Smooth muscle cell (in vitro differentiated cells): ENCODE data around the gene OTX1. TPM values are rescaled to one million over a fixed set of nuclear protein-coding genes. Genes with fewer than 3 reads are reported as not detected.

Experiments used
- DNase-seq: peaks from one replicate; lab custom pipeline; 2025; ENCODE audit not compliant: unreplicated experiment; lab: John Stamatoyannopoulos, UW
- H2AFZ ChIP-seq: fragments of 200-600 bp; sonication (generic); 2 replicates; pipeline ENCODE4 v1.6.0; 2016; ENCODE audit warnings: antibody characterized with exemption, low read depth, mild to moderate bottlenecking
- H3F3A ChIP-seq: fragments of 200-600 bp; sonication (generic); 2 replicates; pipeline ENCODE4 v1.6.0; 2017; ENCODE audit warnings: antibody characterized with exemption, low read depth
- H3K27ac ChIP-seq: fragments of 200-600 bp; sonication (generic); 2 replicates; pipeline ENCODE4 v1.5.1; 2016; ENCODE audit warnings: low read depth, mild to moderate bottlenecking
- H3K27me3 ChIP-seq: fragments of 200-600 bp; sonication (generic); 2 replicates; pipeline ENCODE4 v1.6.1; 2016; ENCODE audit warnings: low read depth, mild to moderate bottlenecking
- H3K36me3 ChIP-seq: fragments of 200-600 bp; sonication (generic); 2 replicates; pipeline ENCODE4 v1.5.1; 2016; ENCODE audit warnings: low read depth
- H3K4me1 ChIP-seq: fragments of 200-600 bp; sonication (generic); 2 replicates; pipeline ENCODE4 v1.5.1; 2016; ENCODE audit warnings: low read depth
- H3K4me2 ChIP-seq: fragments of 200-600 bp; sonication (generic); 2 replicates; pipeline ENCODE4 v1.6.0; 2016; ENCODE audit warnings: mild to moderate bottlenecking
- H3K4me3 ChIP-seq: fragments of 200-600 bp; sonication (generic); 2 replicates; pipeline ENCODE4 v1.5.1; 2016; ENCODE audit warnings: mild to moderate bottlenecking
- H3K79me2 ChIP-seq: fragments of 200-600 bp; sonication (generic); 2 replicates; pipeline ENCODE4 v1.6.0; 2016; ENCODE audit warnings: low read depth, mild to moderate bottlenecking
- H3K9ac ChIP-seq: fragments of 200-600 bp; sonication (generic); 2 replicates; pipeline ENCODE4 v1.6.0; 2016; ENCODE audit warnings: low read depth
- H3K9me3 ChIP-seq: fragments of 200-600 bp; sonication (generic); replicated peaks from 2 replicates; pipeline ENCODE4 v1.5.1; 2016; ENCODE audit warnings: low read depth
- H4K20me1 ChIP-seq: fragments of 200-600 bp; sonication (generic); 2 replicates; pipeline ENCODE4 v1.6.0; 2016; ENCODE audit warnings: low read depth
- CTCF ChIP-seq: fragments of 200-600 bp; sonication (generic); IDR thresholded peaks from 2 replicates; pipeline ENCODE4 v1.5.1; 2017; ENCODE audit warnings: borderline replicate concordance, mild to moderate bottlenecking, antibody characterized with exemption; ENCODE audit not compliant: insufficient read depth, poor library complexity, severe bottlenecking
- WGBS: methylation state at CpG from one replicate; pipeline ENCODE4 v1.1.7; 2016; ENCODE audit warnings: low lambda C conversion rate; 5-methylcytosine and 5-hydroxymethylcytosine counted together
- polyA plus RNA-seq: library from polyadenylated mRNA; unstranded; fragments of >200 nt; fragmentation: Nextera tagmentation; extraction: Ambion mirVana; gene quantifications from 2 replicates; pipeline ENCODE4 v1.2.1, GENCODE V29; 2016
- total RNA-seq: library from RNA; depleted of rRNA; stranded (reverse); fragments of >200 nt; gene quantifications from 2 replicates; pipeline ENCODE4 v1.2.3, GENCODE V29; 2014

Gene OTX1
- total and polyA plus RNA-seq, 2 experiments from 2014 or later, result 0.35 TPM; not detected in 1

DNA sequence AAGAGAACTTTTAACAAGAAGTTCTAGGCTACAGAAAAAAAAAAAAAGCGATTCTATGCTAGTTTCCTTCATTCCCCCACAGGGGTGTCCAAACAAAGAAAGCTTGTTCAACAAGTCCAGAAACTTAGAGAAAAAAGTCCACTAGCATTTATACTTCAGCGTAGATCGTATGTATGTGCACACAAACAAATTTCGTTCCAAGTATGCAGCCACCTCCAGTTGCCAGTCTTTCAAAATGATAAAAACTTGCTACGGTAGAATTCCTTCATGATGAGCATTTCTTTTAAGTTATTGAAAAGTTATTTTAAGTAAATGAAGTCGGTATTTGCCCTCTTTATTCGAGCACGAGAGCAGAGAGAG, 3.7 kb upstream of the OTX1 start:
- WGBS, result 10% methylated on average over 8 of the region's 8 CpGs
- peak overlapping the region; percentile 86 for H3K4me2 ChIP-seq
- no peaks in the 10 kb centered on the region for H3K79me2 ChIP-seq
- peak overlapping the region; percentile 41 for H3K4me3 ChIP-seq
- no peaks in the 10 kb centered on the region for H3F3A ChIP-seq
- no peak for TF ChIP-seq CTCF
- H2AFZ ChIP-seq, result no peak overlapping the region
- peaks cover 69% of the 10 kb centered on the region for H4K20me1 ChIP-seq
- H3K27ac ChIP-seq, result no peak overlapping the region
- no peak overlapping the region for H3K9ac ChIP-seq
- H3K27me3 ChIP-seq, result peaks cover 99% of the 10 kb centered on the region
- H3K4me1 ChIP-seq, result peaks cover 41% of the 10 kb centered on the region
- H3K36me3 ChIP-seq, result no peaks in the 10 kb centered on the region
- no peak for DNase-seq
- no peaks in the 10 kb centered on the region for H3K9me3 ChIP-seq

GRCh38 chr2:63047321-63048279, 3.0 kb upstream of the OTX1 start:
- Histone ChIP-seq H3K27ac (no peak overlapping the region), H3K27me3 (peaks cover 99% of the 10 kb centered on the region), H3K4me1 (peaks cover 34% of the 10 kb centered on the region), H3K9me3 (no peaks in the 10 kb centered on the region), H3F3A (no peaks in the 10 kb centered on the region), H2AFZ (no peak overlapping the region), H3K4me3 (peak overlapping the region; percentile 41), H3K36me3 (no peaks in the 10 kb centered on the region), H3K79me2 (no peaks in the 10 kb centered on the region), H3K4me2 (peak overlapping the region; percentile 86), H4K20me1 (peaks cover 69% of the 10 kb centered on the region), H3K9ac (no peak overlapping the region)
- TF ChIP-seq CTCF, result no peak
- no peak for DNase-seq
- WGBS, result 2% methylated on average over 70 of the region's 71 CpGs

- WGBS, result under 1% methylated on average over 61 of the region's 61 CpGs
- Histone ChIP-seq H3K9me3 (no peaks in the 10 kb centered on the region), H3K27ac (no peak overlapping the region), H2AFZ (no peak overlapping the region), H3K36me3 (no peaks in the 10 kb centered on the region), H3F3A (no peaks in the 10 kb centered on the region), H3K9ac (no peak overlapping the region), H3K27me3 (peaks cover 99% of the 10 kb centered on the region), H3K79me2 (no peaks in the 10 kb centered on the region), H3K4me2 (peak overlapping the region; percentile 86), H3K4me3 (no peak overlapping the region), H3K4me1 (peaks cover 25% of the 10 kb centered on the region), H4K20me1 (peaks cover 61% of the 10 kb centered on the region)
- TF ChIP-seq CTCF, result no peak
- no peak for DNase-seq
These were observed 2.1 kb upstream of the OTX1 start for GRCh38 chr2:63048367-63049171.
